K562 (cell line): Measurements from ENCODE around the gene NAPB. TPM values are rescaled to one million over a fixed set of nuclear protein-coding genes. Genes with fewer than 3 reads are reported as not detected.

ENCODE experiments used
- BMI1 ChIP-seq: fragments of 150-350 bp; IDR thresholded peaks from 2 replicates; pipeline ENCODE4 v1.6.1; 2014; ENCODE audit warnings: low read length
- CTBP1 ChIP-seq: fragments of 450-650 bp; IDR thresholded peaks from 2 replicates; pipeline ENCODE4 v1.6.1; 2016; ENCODE audit warnings: borderline replicate concordance
- EZH2 ChIP-seq: IDR thresholded peaks from 2 replicates; pipeline ENCODE4 v1.6.1; 2012; ENCODE audit warnings: low read depth, mild to moderate bottlenecking, inconsistent platforms, low read length, borderline replicate concordance
- KDM2B ChIP-seq: fragments of 250-450 bp; sonication (Bioruptor Pico); IDR thresholded peaks from 2 replicates; pipeline ENCODE4 v1.8.0; 2021; ENCODE audit warnings: mild to moderate bottlenecking, moderate library complexity
- PHB ChIP-seq: fragments of 250-450 bp; sonication (Bioruptor Pico); IDR thresholded peaks from 2 replicates; pipeline ENCODE4 v1.5.0; 2021
- POLR2AphosphoS2 ChIP-seq: IDR thresholded peaks from 2 replicates; pipeline ENCODE4 v1.6.1; 2012; ENCODE audit warnings: low read length, improper control_type of control experiment
- RBM22 ChIP-seq: fragments of 200-400 bp; formaldehyde crosslinking; IDR thresholded peaks from 2 replicates; pipeline ENCODE4 v1.6.1; 2018; ENCODE audit warnings: low read length, low read depth; ENCODE audit not compliant: poor library complexity, severe bottlenecking
- REST ChIP-seq, 2 experiments: fragments of 450-650 bp; formaldehyde crosslinking in 1 of 2; IDR thresholded peaks; 2 replicates each; pipeline versions ENCODE4 v1.4.0 to v1.6.1; 2014 to 2020; ENCODE audit warnings: mild to moderate bottlenecking in 2 of 2, borderline replicate concordance in 1 of 2, low read depth in 1 of 2
- ZKSCAN8 ChIP-seq: fragments of 200-800 bp; sonication (Bioruptor generic); IDR thresholded peaks from 2 replicates; pipeline ENCODE4 v1.6.1; 2016; ENCODE audit warnings: missing genetic modification characterization, missing compliant biosample characterization
- ZNF318 ChIP-seq, 2 experiments: fragments of 450-650 bp; IDR thresholded peaks; 2 replicates each; pipeline ENCODE4 v1.6.1; 2016; ENCODE audit warnings: mild to moderate bottlenecking in 2 of 2, borderline replicate concordance in 1 of 2, low read depth in 1 of 2, moderate library complexity in 1 of 2
- polyA plus RNA-seq, 8 experiments: library from polyadenylated mRNA; depleted of rRNA in 4 of 8; stranded (reverse) in 5 of 8; unstranded in 3 of 8; fragments of >200 nt; fragmentation: Nextera tagmentation in 2 of 8; fragmentation: Illumina TruSeq in 1 of 8; extraction: Ambion mirVana in 2 of 8; extraction: Trizol in 1 of 8; gene quantifications; 2 replicates each; pipeline versions ENCODE4 v1.2.1 to v1.2.3, GENCODE V29; 2011 to 2014; ENCODE audit warnings: inconsistent platforms in 1 of 8, missing spikeins in 1 of 8
- total RNA-seq, 7 experiments: library from RNA; depleted of rRNA in 6 of 7; stranded (reverse); fragments of >200 nt in 6 of 7; fragmentation: Illumina TruSeq in 2 of 7; extraction: Trizol in 2 of 7; gene quantifications; 2 replicates each; pipeline versions ENCODE4 v1.2.1 to v1.2.3, GENCODE V29; 2011 to 2021; ENCODE audit warnings: low replicate concordance in 1 of 7

Gene NAPB
- total and polyA plus RNA-seq, 9 of the 15 experiments (the other 6 are each of a cell fraction or from before 2014, with no cell fraction given): 1.4 to 7.7 (median 5.2) TPM

GRCh38 chr20:23357767-23358562 lies 63.3 kb downstream of the NAPB start (continued):
- TF ChIP-seq ZNF318 (IDR thresholded peaks at IDR 0.05; ENCODE audit: borderline replicate concordance in 1 of 2, low read depth in 1 of 2): peak in 1 of 2 experiments; percentile 18; a peak in 1 of 4 replicates
- no peak for TF ChIP-seq BMI1
- no peak for TF ChIP-seq ZKSCAN8 (CRISPR knock-in tag)
- peak; percentile 79 for TF ChIP-seq REST (IDR thresholded peaks at IDR 0.05; ENCODE audit: borderline replicate concordance)
- TF ChIP-seq REST (CRISPR knock-in tag; IDR thresholded peaks at IDR 0.05; ENCODE audit: low read depth): no peak
- TF ChIP-seq PHB: no peak
- TF ChIP-seq RBM22: no peak
- no peak for TF ChIP-seq EZH2
- 0 out of 2 replicates have a peak, but pooled peaks have one; percentile 20 for TF ChIP-seq KDM2B (CRISPR knock-in tag)
- peak; percentile 83 for TF ChIP-seq CTBP1
- TF ChIP-seq POLR2AphosphoS2: no peak
